AG04450 (cell line): ENCODE measurements around the gene STX12. TPM values are rescaled to one million over a fixed set of nuclear protein-coding genes. Genes with fewer than 3 reads are reported as not detected.

Source experiments
- CTCF ChIA-PET: fragments of 300-600, 350-600 bp; formaldehyde crosslinking; extraction: SDS; loops from one replicate; lab custom pipeline; 2022; ENCODE audit warnings: antibody characterized with exemption, inconsistent platforms; lab: Charles Lee
- POLR2A ChIA-PET: fragments of 350-600 bp; formaldehyde crosslinking; extraction: SDS; loops from one replicate; lab custom pipeline; 2021; ENCODE audit warnings: antibody characterized with exemption, inconsistent platforms; lab: Yijun Ruan, JAX
- DNase-seq: peaks from one replicate; pipeline ENCODE4 v3.0.0-alpha.2; 2011; ENCODE audit warnings: low read depth, low spot score
- H3K27ac ChIP-seq: one replicate; pipeline ENCODE4 v1.5.1; 2012; ENCODE audit warnings: low read depth, low read length, control low read depth
- H3K27me3 ChIP-seq: one replicate; pipeline ENCODE4 v1.6.0; 2012; ENCODE audit warnings: low read length; ENCODE audit not compliant: control insufficient read depth, insufficient read depth
- H3K4me3 ChIP-seq: 2 replicates; pipeline ENCODE4 v1.5.1; 2011; ENCODE audit warnings: mild to moderate bottlenecking, low read depth, low read length, control low read depth
- H3K9me3 ChIP-seq: 2 replicates; pipeline ENCODE4 v1.5.1; 2012; ENCODE audit warnings: low read length; ENCODE audit not compliant: control insufficient read depth, insufficient read depth
- CTCF ChIP-seq: IDR thresholded peaks from 2 replicates; pipeline ENCODE4 v1.5.1; 2011; ENCODE audit warnings: low read depth, low read length, control low read depth, inconsistent platforms
- polyA plus RNA-seq: library from polyadenylated mRNA; depleted of rRNA; stranded (reverse); fragments of >200 nt; gene quantifications from 2 replicates; pipeline ENCODE4 v1.2.3, GENCODE V29; 2011

STX12 gene
- polyA plus RNA-seq, 1 experiment: 42.6 TPM

DNA sequence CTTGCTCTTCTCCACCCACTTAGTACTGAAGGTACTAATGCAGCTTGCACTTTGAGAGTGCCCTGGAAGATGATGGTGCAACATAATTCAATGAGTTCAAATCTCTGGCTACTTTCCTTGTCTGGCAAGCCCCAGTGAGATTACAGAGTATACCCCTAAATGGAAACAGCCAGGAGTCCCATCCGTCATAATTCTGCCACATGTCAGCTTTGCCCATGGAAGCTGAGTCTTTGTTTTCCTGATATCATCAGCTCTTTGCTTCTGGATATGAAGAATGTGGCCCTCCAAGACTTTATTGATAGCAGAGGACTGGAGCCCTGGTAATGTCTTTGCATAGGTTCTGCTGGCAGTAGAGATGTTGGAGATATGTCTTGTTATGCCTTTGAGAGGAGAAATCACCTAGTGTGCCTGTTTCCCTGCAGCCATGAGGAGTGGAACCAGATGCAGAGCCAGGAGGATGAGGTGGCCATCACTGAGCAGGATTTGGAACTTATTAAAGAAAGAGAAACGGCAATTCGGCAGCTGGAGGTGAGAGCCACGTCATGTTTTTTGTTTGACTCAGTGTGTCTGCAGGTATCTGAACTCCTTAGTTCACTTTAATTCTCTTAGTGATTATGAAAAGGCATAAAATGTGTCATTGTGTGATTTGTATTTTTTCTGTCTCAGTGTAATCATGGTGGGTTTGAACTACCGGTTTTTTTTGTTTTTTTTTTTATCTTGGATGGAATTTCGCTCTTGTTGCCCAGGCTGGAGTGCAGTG, 38.9 kb downstream of the STX12 start:
- POLR2A ChIA-PET: no interaction called here

GRCh38 chr1:27816921-27817630, 44.1 kb downstream of the STX12 start:
- no peak overlapping the region for H3K4me3 ChIP-seq
- TF ChIP-seq CTCF: no peak
- no peaks in the 10 kb centered on the region for H3K9me3 ChIP-seq
- POLR2A ChIA-PET: interaction anchor here (1.0 kb wide), 1 partner anchor 92 kb away, joined by 6 read pairs; the partner anchor contains the start of gene FAM76A
- no peaks in the 10 kb centered on the region for H3K27me3 ChIP-seq
- H3K27ac ChIP-seq: peak overlapping the region; percentile 21
- CTCF ChIA-PET: interaction anchor here (1.2 kb wide), 1 partner anchor 11 kb away, joined by 3 read pairs; no protein-coding TSS in a partner anchor
- DNase-seq: no peak

More for the DNA sequence above, 38.9 kb downstream of the STX12 start:
- Histone ChIP-seq H3K27me3 (no peaks in the 10 kb centered on the region), H3K27ac (no peak overlapping the region), H3K4me3 (no peak overlapping the region), H3K9me3 (no peaks in the 10 kb centered on the region)
- no peak for TF ChIP-seq CTCF
- DNase-seq: no peak
- CTCF ChIA-PET: no interaction called here

GRCh38 chr1:27821761-27822315, 48.8 kb downstream of the STX12 start:
- POLR2A ChIA-PET: no interaction called here
- CTCF ChIA-PET: no interaction called here

DNA sequence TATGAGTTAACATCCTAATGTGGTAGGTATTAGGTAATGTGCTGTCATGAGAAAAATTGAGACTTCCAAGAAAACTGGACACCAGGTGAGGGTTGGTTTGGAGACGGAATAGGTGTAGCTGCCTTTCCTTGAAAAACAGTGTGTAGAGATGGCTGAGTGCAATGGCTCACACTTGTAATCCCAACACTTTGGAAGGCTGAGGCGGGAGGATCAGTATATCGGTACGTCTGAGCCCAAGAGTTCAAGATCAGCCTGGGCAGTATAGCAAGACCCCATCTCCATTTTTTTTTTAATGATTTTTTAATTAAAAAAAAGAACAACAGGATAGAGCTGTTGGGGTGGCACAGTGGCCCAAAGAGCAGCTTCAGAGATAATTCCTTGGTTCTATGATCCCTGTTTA, 50.8 kb downstream of the STX12 start:
- ChIA-PET POLR2A (no interaction called here), CTCF (interaction anchor here (0.9 kb wide), 1 partner anchor 34 kb away, joined by 3 read pairs; no protein-coding TSS in a partner anchor)
- no peak overlapping the region for H3K4me3 ChIP-seq
- no peak for DNase-seq
- H3K27me3 ChIP-seq: no peaks in the 10 kb centered on the region
- no peaks in the 10 kb centered on the region for H3K9me3 ChIP-seq
- no peak for TF ChIP-seq CTCF
- H3K27ac ChIP-seq: no peak overlapping the region

More at GRCh38 chr1:27821761-27822315, 48.8 kb downstream of the STX12 start:
- no peak overlapping the region for H3K27ac ChIP-seq
- no peak overlapping the region for H3K4me3 ChIP-seq
- no peak for TF ChIP-seq CTCF
- no peaks in the 10 kb centered on the region for H3K27me3 ChIP-seq
- DNase-seq: no peak
- no peaks in the 10 kb centered on the region for H3K9me3 ChIP-seq
